IMR-90 (cell line): ENCODE data around the gene FLNA. TPM values are rescaled to one million over a fixed set of nuclear protein-coding genes. Genes with fewer than 3 reads are reported as not detected.

Source experiments
- ATAC-seq: fragments of 200-7000 bp; cut with Tn5 transposase; 2 replicates; pipeline ENCODE4 v1.9.1; 2020; ENCODE audit warnings: low read depth, mild to moderate bottlenecking, moderate library complexity
- BruUV-seq: library from RNA; stranded (reverse); fragments of 400-500 nt; replicated peaks from 2 replicates; lab custom pipeline; 2021; lab: Mats Ljungman, UMichigan
- CTCF ChIA-PET: fragments of 300-600 bp; formaldehyde crosslinking; extraction: SDS; loops from one replicate; lab custom pipeline; 2021; ENCODE audit warnings: antibody characterized with exemption; lab: Yijun Ruan, JAX
- POLR2A ChIA-PET: fragments of 300-600 bp; sonication (Branson Sonifier 250); formaldehyde crosslinking; loops from one replicate; lab custom pipeline; 2022; ENCODE audit warnings: antibody characterized with exemption; ENCODE audit not compliant: unreplicated experiment; lab: Charles Lee
- DNase-seq: peaks from one replicate; pipeline ENCODE4 v3.0.0; 2013
- H2AFZ ChIP-seq: replicated peaks from 2 replicates; pipeline ENCODE3; 2013; ENCODE audit warnings: low read length, mild to moderate bottlenecking; ENCODE audit not compliant: poor library complexity
- H2AK5ac ChIP-seq: 2 replicates; pipeline ENCODE4 v1.6.1; 2013; ENCODE audit warnings: low read depth, low read length, inconsistent platforms
- H2AK9ac ChIP-seq: replicated peaks from 2 replicates; pipeline ENCODE3; 2013; ENCODE audit warnings: mild to moderate bottlenecking, low read depth, low read length, moderate library complexity; ENCODE audit not compliant: poor library complexity
- H2BK120ac ChIP-seq: 2 replicates; pipeline ENCODE4 v1.6.1; 2013; ENCODE audit warnings: low read depth, low read length, inconsistent platforms
- H2BK15ac ChIP-seq: 3 replicates; pipeline ENCODE4 v1.6.1; 2013; ENCODE audit warnings: low read depth, low read length, inconsistent platforms
- H2BK20ac ChIP-seq: 2 replicates; pipeline ENCODE4 v1.6.1; 2013; ENCODE audit warnings: low read depth, mild to moderate bottlenecking, inconsistent platforms, low read length, moderate library complexity
- H2BK5ac ChIP-seq: 2 replicates; pipeline ENCODE4 v1.6.1; 2013; ENCODE audit warnings: mild to moderate bottlenecking, low read depth, low read length, inconsistent platforms; ENCODE audit not compliant: poor library complexity, severe bottlenecking
- H3K14ac ChIP-seq: replicated peaks from 2 replicates; pipeline ENCODE4 v1.6.1; 2013; ENCODE audit warnings: low read depth, low read length, inconsistent platforms
- H3K18ac ChIP-seq: 2 replicates; pipeline ENCODE4 v1.6.1; 2013; ENCODE audit warnings: low read depth, low read length, control low read depth
- H3K23ac ChIP-seq: 2 replicates; pipeline ENCODE4 v1.6.1; 2013; ENCODE audit warnings: low read depth, low read length, inconsistent platforms
- H3K27ac ChIP-seq: 2 replicates; pipeline ENCODE4 v1.5.1; 2013; ENCODE audit warnings: mild to moderate bottlenecking, control low read depth, low read length; ENCODE audit not compliant: insufficient read depth
- H3K27me3 ChIP-seq: 2 replicates; pipeline ENCODE4 v1.6.1; 2013; ENCODE audit warnings: low read length; ENCODE audit not compliant: control insufficient read depth, insufficient read depth
- H3K36me3 ChIP-seq: 2 replicates; pipeline ENCODE4 v1.6.1; 2013; ENCODE audit warnings: low read length, mixed read lengths; ENCODE audit not compliant: control insufficient read depth, insufficient read depth
- H3K4ac ChIP-seq: 2 replicates; pipeline ENCODE4 v1.6.1; 2013; ENCODE audit warnings: low read depth, low read length, inconsistent platforms
- H3K4me1 ChIP-seq: 2 replicates; pipeline ENCODE4 v1.6.1; 2013; ENCODE audit warnings: low read length, mixed read lengths; ENCODE audit not compliant: control insufficient read depth, insufficient read depth
- H3K4me2 ChIP-seq: 2 replicates; pipeline ENCODE4 v1.6.1; 2013; ENCODE audit warnings: low read depth, mild to moderate bottlenecking, control low read depth, low read length, moderate library complexity
- H3K4me3 ChIP-seq: 2 replicates; pipeline ENCODE4 v1.5.1; 2013; ENCODE audit warnings: low read depth, mild to moderate bottlenecking, control low read depth, low read length, moderate library complexity; ENCODE audit not compliant: insufficient read depth
- H3K56ac ChIP-seq: 2 replicates; pipeline ENCODE4 v1.6.1; 2013; ENCODE audit warnings: low read length, inconsistent platforms; ENCODE audit not compliant: insufficient read depth; ENCODE audit errors: extremely low read depth
- H3K79me1 ChIP-seq, 2 experiments: 2 replicates each; pipeline ENCODE4 v1.6.1; 2013; ENCODE audit warnings: low read length in 2 of 2, inconsistent platforms in 1 of 2, low read depth in 1 of 2
- H3K9ac ChIP-seq: 2 replicates; pipeline ENCODE4 v1.6.1; 2013; ENCODE audit warnings: low read depth, low read length, control low read depth
- H3K9me1 ChIP-seq: 2 replicates; pipeline ENCODE4 v1.6.1; 2013; ENCODE audit warnings: low read length, inconsistent platforms; ENCODE audit not compliant: insufficient read depth
- H3K9me3 ChIP-seq: 2 replicates; pipeline ENCODE4 v1.6.1; 2013; ENCODE audit warnings: low read length; ENCODE audit not compliant: control insufficient read depth, insufficient read depth
- H4K20me1 ChIP-seq: 2 replicates; pipeline ENCODE4 v1.6.1; 2013; ENCODE audit warnings: low read length, inconsistent platforms; ENCODE audit not compliant: insufficient read depth
- H4K5ac ChIP-seq: 2 replicates; pipeline ENCODE4 v1.6.1; 2013; ENCODE audit warnings: mild to moderate bottlenecking, low read depth, low read length, control low read depth
- H4K8ac ChIP-seq, 2 experiments: 2 replicates each; pipeline ENCODE4 v1.6.1; 2013; ENCODE audit warnings: low read depth in 2 of 2, low read length in 2 of 2, control low read depth in 1 of 2, inconsistent platforms in 1 of 2
- H4K91ac ChIP-seq: 2 replicates; pipeline ENCODE4 v1.6.1; 2013; ENCODE audit warnings: low read depth, low read length, inconsistent platforms; ENCODE audit not compliant: insufficient read depth
- BHLHE40 ChIP-seq: fragments of 150-350 bp; IDR thresholded peaks from 2 replicates; pipeline ENCODE4 v1.6.1; 2016; ENCODE audit warnings: mild to moderate bottlenecking, low read depth, low read length
- CEBPB ChIP-seq: IDR thresholded peaks from 2 replicates; pipeline ENCODE4 v1.6.1; 2012; ENCODE audit warnings: low read depth, low read length, improper control_type of control experiment
- FOS ChIP-seq: fragments of 150-350 bp; IDR thresholded peaks from 2 replicates; pipeline ENCODE4 v1.6.1; 2016; ENCODE audit warnings: low read depth, low read length
- RAD21 ChIP-seq: IDR thresholded peaks from 2 replicates; pipeline ENCODE4 v1.6.1; 2012; ENCODE audit warnings: low read length, improper control_type of control experiment
- RCOR1 ChIP-seq: IDR thresholded peaks from 2 replicates; pipeline ENCODE4 v1.6.1; 2012; ENCODE audit warnings: mild to moderate bottlenecking, low read length, improper control_type of control experiment; ENCODE audit not compliant: insufficient replicate concordance
- SMC3 ChIP-seq: fragments of 150-350 bp; IDR thresholded peaks from 2 replicates; pipeline ENCODE4 v1.6.1; 2016; ENCODE audit warnings: low read depth, mild to moderate bottlenecking, antibody characterized with exemption, low read length, moderate library complexity
- WGBS, 2 experiments: methylation state at CpG; one replicate each; pipeline versions ENCODE4 v1.1.5 to v1.1.7; 2013; ENCODE audit warnings: missing lambda C conversion rate in 2 of 2; ENCODE audit not compliant: insufficient read length in 1 of 2; ENCODE audit errors: extremely low coverage in 2 of 2; 5-methylcytosine and 5-hydroxymethylcytosine counted together
- dilution Hi-C: fragments of 300-500 bp; cut with HindIII; formaldehyde crosslinking; loops from one replicate; pipeline ENCODE4 v1.14.3; 2018; ENCODE audit warnings: low sequenced_read_pairs; ENCODE audit not compliant: unreplicated experiment
- in situ Hi-C: fragments of 300-500 bp; cut with MboI; formaldehyde crosslinking; loops from 3 replicates; pipeline ENCODE4 v1.14.3; 2019; ENCODE audit warnings: low sequenced_read_pairs, inconsistent platforms, mixed read lengths
- intact Hi-C: fragments of 100-400 bp; cut with micrococcal nuclease; formaldehyde crosslinking; loops from 2 replicates; pipeline ENCODE4 v1.10.0; 2022
- polyA plus RNA-seq, 3 experiments: library from polyadenylated mRNA; depleted of rRNA; stranded (reverse); fragments of >200 nt; gene quantifications; 2 replicates each; pipeline ENCODE4 v1.2.3, GENCODE V29; 2012; ENCODE audit warnings: low replicate concordance in 1 of 3
- total RNA-seq: library from RNA; depleted of rRNA; stranded (reverse); fragments of >200 nt; gene quantifications from 2 replicates; pipeline ENCODE4 v1.2.3, GENCODE V29; 2012
- TF ChIP-seq, protein P1 (sequence below): fragments of 150-350 bp; IDR thresholded peaks from 2 replicates; pipeline ENCODE4 v1.6.1; 2017; ENCODE audit warnings: mild to moderate bottlenecking, antibody characterized with exemption, low read length, low read depth
- TF ChIP-seq, protein P2 (sequence below): conservative IDR thresholded peaks from 2 replicates; pipeline ENCODE4 v1.5.1; 2012; ENCODE audit warnings: mild to moderate bottlenecking, low read depth, low read length, improper control_type of control experiment

The FLNA gene
- total and polyA plus RNA-seq, 2 of the 4 experiments (the other 2 are of a cell fraction): 1,356 to 1,357 TPM

- H3K4me2 ChIP-seq: no peak overlapping the region
- no peak overlapping the region for H3K9ac ChIP-seq
- no peaks in the 10 kb centered on the region for H3K9me3 ChIP-seq
- ChIA-PET POLR2A (no interaction called here), CTCF (no interaction called here)
- no peak overlapping the region for H3K18ac ChIP-seq
- H2AK5ac ChIP-seq: no peak overlapping the region
- in situ Hi-C loops (no loop called here), dilution Hi-C loops (no loop called here), intact Hi-C loops (no loop called here)
- H2BK5ac ChIP-seq: no peak overlapping the region
- H3K36me3 ChIP-seq: peaks cover 13% of the 10 kb centered on the region
- H3K23ac ChIP-seq: no peak overlapping the region
- no peak overlapping the region for H3K27ac ChIP-seq
- no peak overlapping the region for H2BK20ac ChIP-seq
- H3K4ac ChIP-seq: no peak overlapping the region
- no peak overlapping the region for H2AFZ ChIP-seq
- H3K27me3 ChIP-seq: no peaks in the 10 kb centered on the region
- WGBS, 2 experiments: 66% methylated on average over 4 of the region's 7 CpGs; no CpG with 5 or more reads in 1 of the 2 experiments
- no peak overlapping the region for H3K56ac ChIP-seq
- H4K8ac ChIP-seq: no peak overlapping the region
- H4K20me1 ChIP-seq: no peaks in the 10 kb centered on the region
- no peak overlapping the region for H4K5ac ChIP-seq
- no peak for DNase-seq
- H2BK15ac ChIP-seq: no peak overlapping the region
- no peak for ATAC-seq
- H4K91ac ChIP-seq: no peak overlapping the region
- BruUV-seq: no TSS peak
- no peak overlapping the region for H3K14ac ChIP-seq
- no peak overlapping the region for H2AK9ac ChIP-seq
- H3K9me1 ChIP-seq: peaks cover 3% of the 10 kb centered on the region; the same call in 1 of the 2 replicates
- no peaks in the 10 kb centered on the region for H3K4me1 ChIP-seq
- H3K79me1 ChIP-seq: peaks cover 0 to 9% of the 10 kb centered on the region in 2 experiments; a peak in 2 of 4 replicates
- H3K4me3 ChIP-seq: no peak overlapping the region
- no peak overlapping the region for H2BK120ac ChIP-seq
- TF ChIP-seq RCOR1 (no peak), FOS (no peak), CEBPB (no peak), RAD21 (no peak), BHLHE40 (no peak), SMC3 (no peak)
- TF ChIP-seq, protein P1, sequence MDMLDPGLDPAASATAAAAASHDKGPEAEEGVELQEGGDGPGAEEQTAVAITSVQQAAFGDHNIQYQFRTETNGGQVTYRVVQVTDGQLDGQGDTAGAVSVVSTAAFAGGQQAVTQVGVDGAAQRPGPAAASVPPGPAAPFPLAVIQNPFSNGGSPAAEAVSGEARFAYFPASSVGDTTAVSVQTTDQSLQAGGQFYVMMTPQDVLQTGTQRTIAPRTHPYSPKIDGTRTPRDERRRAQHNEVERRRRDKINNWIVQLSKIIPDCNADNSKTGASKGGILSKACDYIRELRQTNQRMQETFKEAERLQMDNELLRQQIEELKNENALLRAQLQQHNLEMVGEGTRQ: no peak
- TF ChIP-seq, protein P2, sequence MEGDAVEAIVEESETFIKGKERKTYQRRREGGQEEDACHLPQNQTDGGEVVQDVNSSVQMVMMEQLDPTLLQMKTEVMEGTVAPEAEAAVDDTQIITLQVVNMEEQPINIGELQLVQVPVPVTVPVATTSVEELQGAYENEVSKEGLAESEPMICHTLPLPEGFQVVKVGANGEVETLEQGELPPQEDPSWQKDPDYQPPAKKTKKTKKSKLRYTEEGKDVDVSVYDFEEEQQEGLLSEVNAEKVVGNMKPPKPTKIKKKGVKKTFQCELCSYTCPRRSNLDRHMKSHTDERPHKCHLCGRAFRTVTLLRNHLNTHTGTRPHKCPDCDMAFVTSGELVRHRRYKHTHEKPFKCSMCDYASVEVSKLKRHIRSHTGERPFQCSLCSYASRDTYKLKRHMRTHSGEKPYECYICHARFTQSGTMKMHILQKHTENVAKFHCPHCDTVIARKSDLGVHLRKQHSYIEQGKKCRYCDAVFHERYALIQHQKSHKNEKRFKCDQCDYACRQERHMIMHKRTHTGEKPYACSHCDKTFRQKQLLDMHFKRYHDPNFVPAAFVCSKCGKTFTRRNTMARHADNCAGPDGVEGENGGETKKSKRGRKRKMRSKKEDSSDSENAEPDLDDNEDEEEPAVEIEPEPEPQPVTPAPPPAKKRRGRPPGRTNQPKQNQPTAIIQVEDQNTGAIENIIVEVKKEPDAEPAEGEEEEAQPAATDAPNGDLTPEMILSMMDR: no peak
Observed at GRCh38 chrX:154417157-154417556, 42.7 kb upstream of the FLNA start.
